KOPT-K1 (cell line): Measurements from ENCODE around the gene TNFSF13B.
"Not testable (repeated sequence)": the region's sequence is repeated elsewhere in the genome, so short reads cannot be mapped to it uniquely, and the experiment has no call there.

Experiments
- H3K27ac ChIP-seq: fragments of 200-600 bp; sonication (generic); 2 replicates; pipeline ENCODE4 v1.5.1; 2016; ENCODE audit warnings: antibody characterized with exemption, mild to moderate bottlenecking, low read depth, low read length; ENCODE audit not compliant: poor library complexity, severe bottlenecking
- H3K36me3 ChIP-seq: fragments of 200-600 bp; sonication (generic); 2 replicates; pipeline ENCODE4 v1.5.1; 2017; ENCODE audit warnings: antibody characterized with exemption, mild to moderate bottlenecking, low read length, moderate library complexity; ENCODE audit not compliant: insufficient read depth
- H3K9me3 ChIP-seq: fragments of 200-600 bp; sonication (generic); 2 replicates; pipeline ENCODE4 v1.5.1; 2017; ENCODE audit warnings: antibody characterized with exemption, low read length, mild to moderate bottlenecking; ENCODE audit not compliant: insufficient read depth, poor library complexity, severe bottlenecking

The TNFSF13B gene

GRCh38 chr13:108269601-108270328 lies at the start of gene TNFSF13B:
Gene TNFSF13B (plus strand): TSS chr13:108269718. CDS start chr13:108269896, 178 bp downstream.
- Histone ChIP-seq H3K27ac (no peak within 1 kb of the TSS), H3K9me3 (no peaks in the 10 kb centered on the region)

GRCh38 chr13:108220041-108220440 lies 49.5 kb upstream of the TNFSF13B start:
- H3K36me3 ChIP-seq, result peaks cover 6% of the 10 kb centered on the region; the same call in 1 of the 2 replicates
- no peaks in the 10 kb centered on the region for H3K9me3 ChIP-seq
- H3K27ac ChIP-seq, result no peak overlapping the region

More at GRCh38 chr13:108269601-108270328, at the start of gene TNFSF13B:
- H3K36me3 ChIP-seq, result no peaks in the 10 kb centered on the region

- H3K27ac ChIP-seq, result no peak overlapping the region
- H3K36me3 ChIP-seq, result peaks cover 6% of the 10 kb centered on the region; the same call in 1 of the 2 replicates
- no peaks in the 10 kb centered on the region for H3K9me3 ChIP-seq
Observed at GRCh38 chr13:108223687-108224503, 45.6 kb upstream of the TNFSF13B start.

- Histone ChIP-seq H3K27ac (no peak overlapping the region), H3K9me3 (no peaks in the 10 kb centered on the region), H3K36me3 (peaks cover 19% of the 10 kb centered on the region)
Observed at GRCh38 chr13:108225440-108225839, 44.1 kb upstream of the TNFSF13B start.

GRCh38 chr13:108226184-108226583 lies 43.3 kb upstream of the TNFSF13B start:
- Histone ChIP-seq H3K9me3 (no peaks in the 10 kb centered on the region), H3K36me3 (peaks cover 23% of the 10 kb centered on the region), H3K27ac (no peak overlapping the region)

- no peaks in the 10 kb centered on the region for H3K9me3 ChIP-seq
- no peak overlapping the region for H3K27ac ChIP-seq
- H3K36me3 ChIP-seq, result peaks cover 17% of the 10 kb centered on the region; the same call in 1 of the 2 replicates
Observed at GRCh38 chr13:108227651-108228272, 41.8 kb upstream of the TNFSF13B start.

GRCh38 chr13:108230377-108230776 lies 39.1 kb upstream of the TNFSF13B start:
- H3K27ac ChIP-seq, result no peak overlapping the region
- peaks cover 17% of the 10 kb centered on the region; the same call in 1 of the 2 replicates for H3K36me3 ChIP-seq
- H3K9me3 ChIP-seq, result no peaks in the 10 kb centered on the region

GRCh38 chr13:108249150-108249549 lies 20.4 kb upstream of the TNFSF13B start:
- no peak overlapping the region for H3K27ac ChIP-seq
- peaks cover 18% of the 10 kb centered on the region for H3K9me3 ChIP-seq
- no peaks in the 10 kb centered on the region for H3K36me3 ChIP-seq

- H3K36me3 ChIP-seq, result no peaks in the 10 kb centered on the region
- no peak overlapping the region for H3K27ac ChIP-seq
- no peaks in the 10 kb centered on the region for H3K9me3 ChIP-seq
Observed at GRCh38 chr13:108257248-108257647, 12.3 kb upstream of the TNFSF13B start.

GRCh38 chr13:108263621-108264355 lies 5.7 kb upstream of the TNFSF13B start:
- no peaks in the 10 kb centered on the region for H3K9me3 ChIP-seq
- H3K27ac ChIP-seq, result no peak overlapping the region
- no peaks in the 10 kb centered on the region for H3K36me3 ChIP-seq

- Histone ChIP-seq H3K9me3 (no peaks in the 10 kb centered on the region), H3K27ac (no peak overlapping the region), H3K36me3 (no peaks in the 10 kb centered on the region)
Observed at GRCh38 chr13:108266321-108266990, 3.1 kb upstream of the TNFSF13B start.

- Histone ChIP-seq H3K36me3 (no peaks in the 10 kb centered on the region), H3K9me3 (no peaks in the 10 kb centered on the region), H3K27ac (no peak overlapping the region)
Observed at GRCh38 chr13:108267347-108267746, 2.2 kb upstream of the TNFSF13B start.

- H3K9me3 ChIP-seq, H3K36me3 ChIP-seq, H3K27ac ChIP-seq: not testable (repeated sequence)
Observed at GRCh38 chr13:108267855-108268254, 1.7 kb upstream of the TNFSF13B start.

- no peaks in the 10 kb centered on the region for H3K36me3 ChIP-seq
- no peak overlapping the region for H3K27ac ChIP-seq
- no peaks in the 10 kb centered on the region for H3K9me3 ChIP-seq
Observed at GRCh38 chr13:108268466-108269112, 929 bp upstream of the TNFSF13B start.
